Neuron (in vitro differentiated cells): ENCODE measurements around the gene PTPRK.

Experiments used
- H2AFZ ChIP-seq: one replicate; pipeline ENCODE4 v1.6.1; 2013; ENCODE audit warnings: low read depth, mild to moderate bottlenecking, inconsistent platforms, low read length, moderate library complexity
- H3K27me3 ChIP-seq: one replicate; pipeline ENCODE4 v1.6.1; 2013; ENCODE audit warnings: low read length; ENCODE audit not compliant: insufficient read depth
- H3K36me3 ChIP-seq: one replicate; pipeline ENCODE4 v1.6.1; 2013; ENCODE audit warnings: low read length; ENCODE audit not compliant: insufficient read depth
- H3K4me1 ChIP-seq: one replicate; pipeline ENCODE4 v1.6.1; 2013; ENCODE audit warnings: low read length; ENCODE audit not compliant: insufficient read depth
- H3K4me3 ChIP-seq: 2 replicates; pipeline ENCODE4 v1.5.1; 2013; ENCODE audit warnings: mild to moderate bottlenecking, low read length, moderate library complexity
- H3K9me3 ChIP-seq: one replicate; pipeline ENCODE4 v1.6.1; 2013; ENCODE audit warnings: low read length

Gene PTPRK

GRCh38 chr6:128474481-128474880 is 45.9 kb downstream of the PTPRK start:
- Histone ChIP-seq H3K4me1 (no peaks in the 10 kb centered on the region), H3K27me3 (no peaks in the 10 kb centered on the region), H2AFZ (no peak overlapping the region), H3K36me3 (no peaks in the 10 kb centered on the region), H3K9me3 (no peaks in the 10 kb centered on the region), H3K4me3 (no peak overlapping the region)

GRCh38 chr6:128471907-128472306 is 48.5 kb downstream of the PTPRK start:
- H2AFZ ChIP-seq: no peak overlapping the region
- H3K27me3 ChIP-seq: no peaks in the 10 kb centered on the region
- H3K4me3 ChIP-seq: no peak overlapping the region
- H3K4me1 ChIP-seq: no peaks in the 10 kb centered on the region
- H3K36me3 ChIP-seq: no peaks in the 10 kb centered on the region
- H3K9me3 ChIP-seq: no peaks in the 10 kb centered on the region

GRCh38 chr6:128465368-128466343 is 54.7 kb downstream of the PTPRK start:
- no peaks in the 10 kb centered on the region for H3K4me1 ChIP-seq
- no peaks in the 10 kb centered on the region for H3K27me3 ChIP-seq
- H3K4me3 ChIP-seq: no peak overlapping the region
- H3K9me3 ChIP-seq: no peaks in the 10 kb centered on the region
- H3K36me3 ChIP-seq: no peaks in the 10 kb centered on the region
- H2AFZ ChIP-seq: no peak overlapping the region

GRCh38 chr6:128464790-128465189 is 55.6 kb downstream of the PTPRK start:
- Histone ChIP-seq H3K9me3 (no peaks in the 10 kb centered on the region), H3K4me1 (no peaks in the 10 kb centered on the region), H2AFZ (no peak overlapping the region), H3K27me3 (no peaks in the 10 kb centered on the region), H3K36me3 (no peaks in the 10 kb centered on the region), H3K4me3 (no peak overlapping the region)

- Histone ChIP-seq H3K4me1 (no peaks in the 10 kb centered on the region), H3K4me3 (no peak overlapping the region), H3K9me3 (no peaks in the 10 kb centered on the region), H3K36me3 (no peaks in the 10 kb centered on the region), H2AFZ (no peak overlapping the region), H3K27me3 (no peaks in the 10 kb centered on the region)
These were observed 56.5 kb downstream of the PTPRK start for GRCh38 chr6:128463942-128464341.

- Histone ChIP-seq H3K9me3 (no peaks in the 10 kb centered on the region), H2AFZ (no peak overlapping the region), H3K4me3 (no peak overlapping the region), H3K27me3 (no peaks in the 10 kb centered on the region), H3K4me1 (no peaks in the 10 kb centered on the region), H3K36me3 (no peaks in the 10 kb centered on the region)
These were observed 58.9 kb downstream of the PTPRK start for GRCh38 chr6:128461501-128461900.

GRCh38 chr6:128456510-128457230 is 63.7 kb downstream of the PTPRK start:
- Histone ChIP-seq H3K36me3 (no peaks in the 10 kb centered on the region), H3K4me3 (no peak overlapping the region), H2AFZ (no peak overlapping the region), H3K4me1 (no peaks in the 10 kb centered on the region), H3K9me3 (no peaks in the 10 kb centered on the region), H3K27me3 (no peaks in the 10 kb centered on the region)

GRCh38 chr6:128455959-128456358 is 64.4 kb downstream of the PTPRK start:
- H3K27me3 ChIP-seq: no peaks in the 10 kb centered on the region
- H3K36me3 ChIP-seq: no peaks in the 10 kb centered on the region
- no peak overlapping the region for H3K4me3 ChIP-seq
- H3K4me1 ChIP-seq: no peaks in the 10 kb centered on the region
- no peak overlapping the region for H2AFZ ChIP-seq
- H3K9me3 ChIP-seq: no peaks in the 10 kb centered on the region

- Histone ChIP-seq H3K4me3 (no peak overlapping the region), H2AFZ (no peak overlapping the region), H3K27me3 (no peaks in the 10 kb centered on the region), H3K36me3 (no peaks in the 10 kb centered on the region), H3K9me3 (no peaks in the 10 kb centered on the region), H3K4me1 (no peaks in the 10 kb centered on the region)
These were observed 67.7 kb downstream of the PTPRK start for GRCh38 chr6:128452713-128453112.

GRCh38 chr6:128446497-128446896 is 73.9 kb downstream of the PTPRK start:
- Histone ChIP-seq H3K9me3 (no peaks in the 10 kb centered on the region), H3K4me1 (no peaks in the 10 kb centered on the region), H3K4me3 (no peak overlapping the region), H3K27me3 (no peaks in the 10 kb centered on the region), H2AFZ (no peak overlapping the region), H3K36me3 (no peaks in the 10 kb centered on the region)

GRCh38 chr6:128443553-128443952 is 76.8 kb downstream of the PTPRK start:
- peaks cover 6% of the 10 kb centered on the region for H3K4me1 ChIP-seq
- H3K36me3 ChIP-seq: no peaks in the 10 kb centered on the region
- no peaks in the 10 kb centered on the region for H3K9me3 ChIP-seq
- no peak overlapping the region for H3K4me3 ChIP-seq
- no peak overlapping the region for H2AFZ ChIP-seq
- no peaks in the 10 kb centered on the region for H3K27me3 ChIP-seq

- no peak overlapping the region for H2AFZ ChIP-seq
- H3K4me3 ChIP-seq: no peak overlapping the region
- no peaks in the 10 kb centered on the region for H3K36me3 ChIP-seq
- H3K9me3 ChIP-seq: peaks cover 5% of the 10 kb centered on the region
- H3K27me3 ChIP-seq: no peaks in the 10 kb centered on the region
- H3K4me1 ChIP-seq: peaks cover 6% of the 10 kb centered on the region
These were observed 80.8 kb downstream of the PTPRK start for GRCh38 chr6:128439627-128440026.

- H3K36me3 ChIP-seq: no peaks in the 10 kb centered on the region
- H3K4me3 ChIP-seq: no peak overlapping the region
- H3K4me1 ChIP-seq: peaks cover 6% of the 10 kb centered on the region
- H3K27me3 ChIP-seq: no peaks in the 10 kb centered on the region
- H2AFZ ChIP-seq: no peak overlapping the region
- H3K9me3 ChIP-seq: peaks cover 5% of the 10 kb centered on the region
These were observed 82.0 kb downstream of the PTPRK start for GRCh38 chr6:128438393-128438792.
